HG02981 (cell line): ENCODE data around the gene SSBP3.

Experiments used
- ATAC-seq: cut with Tn5 transposase; IDR thresholded peaks from one replicate; pipeline ENCODE4 v1.9.1; 2021; ENCODE audit warnings: mild to moderate bottlenecking, moderate library complexity; ENCODE audit not compliant: unreplicated experiment

SSBP3 gene

GRCh38 chr1:54291276-54292001 is 114.8 kb downstream of the SSBP3 start:
- ATAC-seq, result no peak

- ATAC-seq, result no peak
Observed at GRCh38 chr1:54290506-54291184, 115.5 kb downstream of the SSBP3 start.

DNA sequence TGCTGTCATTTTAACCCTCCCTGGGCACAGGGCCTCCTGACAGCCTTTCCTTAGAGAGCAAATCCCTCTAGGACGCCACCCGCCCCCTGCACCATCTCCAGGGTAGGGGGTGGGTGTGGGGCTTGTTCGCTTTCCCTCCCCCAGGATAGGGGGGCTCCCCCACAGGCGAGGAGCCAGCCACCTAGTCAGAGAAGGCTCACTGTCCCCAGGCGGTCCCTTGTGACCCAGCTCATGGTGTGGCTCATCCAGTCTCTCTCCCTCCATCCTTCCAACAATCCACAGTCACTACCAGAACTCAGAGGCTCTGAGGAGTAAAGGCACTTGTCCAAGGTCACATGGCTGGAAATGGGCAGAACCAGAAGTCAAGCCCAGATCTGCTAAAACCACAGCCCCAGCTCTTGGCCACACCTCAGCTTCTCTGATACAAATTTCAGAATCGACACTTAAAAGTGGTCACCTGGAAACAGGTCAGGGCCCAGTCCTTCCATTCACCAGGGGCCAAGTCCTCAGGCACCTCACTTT is 116.4 kb downstream of the SSBP3 start:
- no peak for ATAC-seq

GRCh38 chr1:54287801-54288211 is 118.4 kb downstream of the SSBP3 start:
- no peak for ATAC-seq

- ATAC-seq, result peak; percentile 67
Observed at GRCh38 chr1:54287176-54287650, 119.0 kb downstream of the SSBP3 start.

- ATAC-seq, result no peak
Observed at GRCh38 chr1:54285815-54286345, 120.3 kb downstream of the SSBP3 start.

DNA sequence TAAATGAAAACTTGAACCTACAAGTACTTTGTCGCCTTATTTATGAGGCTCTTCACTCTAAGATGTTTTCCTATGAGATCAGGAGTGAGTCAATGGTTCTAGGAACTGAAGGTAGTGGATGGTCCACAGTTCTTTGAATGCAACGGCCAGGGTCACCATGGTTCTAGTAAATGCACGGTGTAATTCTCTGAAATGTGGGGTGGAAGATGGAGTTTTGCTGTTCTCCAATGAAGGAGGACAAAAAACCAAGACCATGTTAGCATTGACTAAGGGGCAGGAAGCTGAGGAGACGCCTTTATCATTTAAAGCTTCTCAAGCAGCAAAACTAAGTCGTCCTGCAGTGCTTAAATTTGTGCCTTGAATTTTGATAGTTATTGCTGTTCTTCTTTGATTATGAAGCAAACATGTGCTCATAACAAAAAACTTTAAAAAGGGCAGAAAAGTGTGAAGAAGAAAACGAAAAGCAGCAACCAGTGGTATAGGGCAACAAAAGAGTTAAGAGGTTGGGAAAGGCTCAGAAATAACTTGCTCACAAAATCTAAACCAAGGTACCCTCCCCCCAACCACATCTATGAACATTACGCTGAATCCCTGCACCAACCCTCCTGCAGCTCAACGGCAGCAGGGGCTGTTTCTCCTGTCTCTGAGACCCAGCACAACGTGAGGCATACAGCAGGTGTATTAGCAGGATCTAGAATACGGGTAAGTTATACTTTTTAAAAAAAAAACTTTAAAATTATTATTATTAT is 121.2 kb downstream of the SSBP3 start:
- ATAC-seq, result no peak

GRCh38 chr1:54283635-54284385 is 122.4 kb downstream of the SSBP3 start:
- no peak for ATAC-seq

- no peak for ATAC-seq
Observed at GRCh38 chr1:54282101-54282847, 123.9 kb downstream of the SSBP3 start.

GRCh38 chr1:54280651-54281050 is 125.5 kb downstream of the SSBP3 start:
- ATAC-seq, result no peak

DNA sequence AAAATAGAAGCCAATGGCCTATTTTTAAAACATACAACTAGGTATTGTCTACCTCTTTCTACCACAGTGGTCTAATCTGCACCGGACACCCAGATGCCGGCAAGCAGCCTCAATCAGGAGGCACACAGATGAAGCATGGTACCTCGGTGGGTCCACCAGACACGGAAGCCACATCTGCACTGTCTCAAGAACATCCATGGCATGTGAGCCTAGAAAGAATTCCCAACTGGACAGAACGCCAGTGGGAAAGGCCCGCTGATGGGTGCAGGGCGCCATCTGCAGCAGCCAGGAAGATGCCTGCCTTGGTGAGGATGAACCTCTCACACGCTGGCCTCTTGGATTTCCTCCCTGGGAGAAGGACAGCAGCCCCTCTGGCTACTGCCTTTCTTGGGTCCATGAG is 126.7 kb downstream of the SSBP3 start:
- no peak for ATAC-seq

DNA sequence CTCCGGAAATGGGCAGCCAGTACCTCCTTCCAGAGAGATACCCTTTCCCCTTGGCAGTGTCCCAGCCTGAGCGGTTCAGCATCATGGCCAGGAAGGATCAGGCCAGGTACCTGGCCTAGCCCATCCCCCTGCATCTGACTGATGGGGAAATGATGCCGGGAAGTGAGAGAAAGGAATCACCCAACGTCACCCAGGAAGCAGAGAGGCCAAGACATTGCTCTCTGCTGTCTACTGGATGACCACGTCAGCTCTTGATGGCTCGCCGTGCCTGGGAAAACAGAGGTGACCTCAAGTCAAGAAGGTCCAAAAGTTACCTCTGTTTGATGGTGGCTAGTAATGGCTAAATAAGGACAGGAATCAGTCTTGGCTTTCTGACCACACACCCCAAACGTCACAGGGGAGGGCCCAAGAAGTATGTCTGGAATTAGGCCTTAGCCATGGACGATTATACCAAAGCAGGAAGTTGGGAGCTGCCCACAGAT is 127.2 kb downstream of the SSBP3 start:
- no peak for ATAC-seq

DNA sequence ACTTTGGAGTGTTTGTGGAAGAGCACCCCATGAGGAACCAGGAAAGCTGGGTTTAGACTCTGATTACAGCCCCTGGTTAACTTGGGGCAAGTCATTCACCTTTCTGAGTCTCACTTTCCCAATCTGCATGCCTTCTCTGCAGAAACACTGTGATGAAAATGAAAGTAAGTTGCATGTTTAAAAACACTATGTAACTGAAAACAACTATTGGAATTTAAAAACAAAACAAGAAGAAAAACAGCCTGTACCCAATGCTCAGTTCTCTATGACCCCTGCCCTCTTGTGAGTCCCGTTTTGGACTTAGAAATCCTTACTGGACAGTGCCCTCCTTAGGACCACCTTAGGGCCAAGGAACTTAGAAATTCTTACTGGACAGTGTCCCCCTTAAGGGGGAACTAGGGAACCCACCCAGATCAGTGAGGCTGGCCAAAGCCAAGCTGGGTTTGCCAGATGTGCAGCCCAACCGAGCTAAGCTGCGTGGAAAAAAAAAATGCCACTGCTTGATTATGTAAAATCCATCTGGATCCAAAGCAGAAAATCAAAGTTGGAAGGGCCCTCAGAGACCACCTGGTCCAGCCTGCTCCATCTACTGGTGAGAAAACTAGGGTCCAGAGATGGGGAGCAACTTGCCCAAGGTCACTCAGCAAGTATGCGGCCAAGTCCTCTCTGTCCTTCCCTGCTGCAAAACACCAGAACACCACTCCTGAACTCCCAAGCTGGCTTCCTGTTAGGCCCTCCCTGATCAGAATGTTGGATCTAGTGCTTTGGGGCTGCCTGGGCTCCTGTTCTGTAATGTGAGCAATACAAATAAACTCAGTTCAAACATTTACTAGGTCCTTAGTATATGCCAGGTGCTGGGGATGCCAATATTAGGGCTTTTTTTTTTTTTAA is 128.5 kb downstream of the SSBP3 start:
- no peak for ATAC-seq

GRCh38 chr1:54276617-54277450 is 129.4 kb downstream of the SSBP3 start:
- no peak for ATAC-seq

DNA sequence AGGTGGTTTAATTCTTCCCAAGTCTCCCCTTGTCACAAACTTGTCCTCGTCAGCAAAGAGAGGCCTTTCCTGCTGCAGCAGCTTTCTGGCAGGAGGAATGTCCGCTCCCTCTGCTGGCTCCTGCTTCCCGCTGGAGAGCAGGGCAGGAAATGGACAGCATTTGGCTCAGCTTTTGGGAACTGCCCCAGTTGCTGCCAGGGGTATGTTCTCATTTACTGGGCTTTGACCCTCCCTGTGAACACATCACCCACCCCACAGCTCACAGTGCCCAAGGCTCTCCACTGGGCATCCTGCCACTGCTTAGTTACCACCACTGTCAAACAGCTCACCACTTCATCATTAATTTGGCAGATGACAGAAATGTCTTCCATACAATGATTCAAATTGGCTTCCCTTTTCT is 130.8 kb downstream of the SSBP3 start:
- no peak for ATAC-seq

GRCh38 chr1:54274881-54275280 is 131.3 kb downstream of the SSBP3 start:
- ATAC-seq, result no peak

GRCh38 chr1:54274448-54274847 is 131.7 kb downstream of the SSBP3 start:
- ATAC-seq, result no peak

DNA sequence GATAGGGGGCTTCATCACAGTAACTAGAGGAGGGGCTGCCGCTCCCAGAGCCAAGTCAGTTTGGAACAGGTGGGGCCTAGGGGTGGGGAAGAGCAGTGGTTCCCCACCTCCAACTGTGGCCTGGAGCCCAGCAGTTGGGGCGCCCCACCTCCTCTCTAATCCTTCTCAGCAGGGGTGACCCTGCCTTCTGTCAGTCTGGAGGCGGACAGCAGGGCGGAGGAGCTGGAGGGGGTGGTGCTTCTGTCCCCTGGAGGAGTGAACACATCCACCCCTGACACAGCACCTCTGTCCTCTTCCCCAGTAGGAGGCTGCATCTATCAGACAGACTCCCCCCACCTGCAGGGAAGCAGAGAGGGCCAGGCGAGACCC is 132.4 kb downstream of the SSBP3 start:
- no peak for ATAC-seq
